Measurements from ENCODE around the gene IL36A.

DNA sequence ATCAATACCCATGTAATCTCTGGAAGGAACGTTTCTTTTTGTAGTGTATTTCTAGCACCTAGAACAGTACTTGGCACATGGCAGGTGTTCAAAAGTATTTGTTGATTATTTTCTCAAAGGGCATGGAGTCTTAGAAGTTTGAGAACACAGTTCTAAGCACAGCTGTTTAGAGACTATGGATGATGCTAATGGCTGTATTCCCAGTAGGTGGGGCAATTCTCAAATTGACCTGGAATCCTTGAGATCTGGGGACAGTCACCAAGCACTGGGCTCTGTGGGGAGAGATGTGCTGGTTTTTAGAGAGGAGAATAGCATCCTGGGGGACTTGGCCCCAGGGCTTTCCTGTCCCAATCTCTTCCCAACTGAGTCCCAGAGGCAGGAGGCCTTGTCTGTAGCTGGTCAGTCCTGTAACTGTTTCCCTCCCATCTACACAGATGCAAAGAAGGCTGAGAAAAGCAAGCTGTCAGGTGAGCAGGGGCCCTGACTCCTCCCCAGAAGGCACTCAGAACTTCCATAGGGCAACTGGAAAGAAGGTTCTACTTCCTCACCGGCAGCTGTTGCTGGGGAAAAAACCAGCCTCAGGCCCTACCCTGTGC, 44.9 kb upstream of the IL36A start:
- TF ChIP-seq EP300 (IDR thresholded peaks at IDR 0.05; ENCODE audit: borderline replicate concordance in 1 of 2, low read depth in 1 of 2, low read length in 1 of 2) = no peak
- no peak for TF ChIP-seq POLR2AphosphoS5 (IDR thresholded peaks at IDR 0.05; ENCODE audit: low read depth, low read length)
- TF ChIP-seq, protein P1, sequence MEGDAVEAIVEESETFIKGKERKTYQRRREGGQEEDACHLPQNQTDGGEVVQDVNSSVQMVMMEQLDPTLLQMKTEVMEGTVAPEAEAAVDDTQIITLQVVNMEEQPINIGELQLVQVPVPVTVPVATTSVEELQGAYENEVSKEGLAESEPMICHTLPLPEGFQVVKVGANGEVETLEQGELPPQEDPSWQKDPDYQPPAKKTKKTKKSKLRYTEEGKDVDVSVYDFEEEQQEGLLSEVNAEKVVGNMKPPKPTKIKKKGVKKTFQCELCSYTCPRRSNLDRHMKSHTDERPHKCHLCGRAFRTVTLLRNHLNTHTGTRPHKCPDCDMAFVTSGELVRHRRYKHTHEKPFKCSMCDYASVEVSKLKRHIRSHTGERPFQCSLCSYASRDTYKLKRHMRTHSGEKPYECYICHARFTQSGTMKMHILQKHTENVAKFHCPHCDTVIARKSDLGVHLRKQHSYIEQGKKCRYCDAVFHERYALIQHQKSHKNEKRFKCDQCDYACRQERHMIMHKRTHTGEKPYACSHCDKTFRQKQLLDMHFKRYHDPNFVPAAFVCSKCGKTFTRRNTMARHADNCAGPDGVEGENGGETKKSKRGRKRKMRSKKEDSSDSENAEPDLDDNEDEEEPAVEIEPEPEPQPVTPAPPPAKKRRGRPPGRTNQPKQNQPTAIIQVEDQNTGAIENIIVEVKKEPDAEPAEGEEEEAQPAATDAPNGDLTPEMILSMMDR (IDR thresholded peaks at IDR 0.05) = no peak
- no peak for TF ChIP-seq SIN3A (IDR thresholded peaks at IDR 0.05; ENCODE audit: borderline replicate concordance, low read depth, low read length)
- no peak for TF ChIP-seq RAD21 (IDR thresholded peaks at IDR 0.05; ENCODE audit: low read length)
- TF ChIP-seq NRF1 (IDR thresholded peaks at IDR 0.05; ENCODE audit: low read depth, low read length) = no peak
- no peak for TF ChIP-seq CHD2 (IDR thresholded peaks at IDR 0.05; ENCODE audit: low read length, partially characterized antibody)
